ENCODE data around the gene IDH3B. TPM values are rescaled to one million over a fixed set of nuclear protein-coding genes. Genes with fewer than 3 reads are reported as not detected.

Gene IDH3B
- total RNA-seq, 1 donor from 2014 or later, result 65.0 TPM

- no peak for DNase-seq
These were observed 46.8 kb downstream of the IDH3B start for GRCh38 chr20:2617099-2617714.

GRCh38 chr20:2616634-2617033 is 47.4 kb downstream of the IDH3B start:
- no peak for DNase-seq

GRCh38 chr20:2612073-2612472 is 51.9 kb downstream of the IDH3B start:
- DNase-seq, result no peak

- no peak for DNase-seq
These were observed 52.9 kb downstream of the IDH3B start for GRCh38 chr20:2610941-2611720.

- no peak for DNase-seq
These were observed 53.7 kb downstream of the IDH3B start for GRCh38 chr20:2610326-2610725.

Small RNA genes within 50 kb of the gene (small RNA-seq; reads per million reads assigned to genes)
- not detected for gene SNORA51 (ENCODE audit: low replicate concordance)
- not detected for gene SNORD110 (ENCODE audit: low replicate concordance)
- not detected for gene SNORD56 (ENCODE audit: low replicate concordance)
- not detected for gene SNORD57 (ENCODE audit: low replicate concordance)
- gene SNORD86 (ENCODE audit: low replicate concordance), result not detected

Other genes with a start within 250 kb of the IDH3B start
- gene SNRPB, start 193.4 kb downstream of the IDH3B start, total RNA-seq, result 81.6 TPM
- gene ZNF343, start 155.3 kb downstream of the IDH3B start, total RNA-seq, result 17.4 TPM
- 0.10 TPM for gene TMC2, start 127.6 kb downstream of the IDH3B start, total RNA-seq
- 98.3 TPM for gene NOP56, start 11.6 kb downstream of the IDH3B start, total RNA-seq
- gene EBF4, start 28.6 kb upstream of the IDH3B start, total RNA-seq, result 2.5 TPM
- 30.5 TPM for gene CPXM1, start 136.4 kb upstream of the IDH3B start, total RNA-seq
- not detected for gene C20orf141, start 150.8 kb upstream of the IDH3B start, total RNA-seq
- not detected for gene TMEM239, start 152.1 kb upstream of the IDH3B start, total RNA-seq
- 16.4 TPM for gene PCED1A, start 176.4 kb upstream of the IDH3B start, total RNA-seq
- gene VPS16, start 176.5 kb upstream of the IDH3B start, total RNA-seq, result 22.7 TPM
- gene PTPRA, start 209.3 kb upstream of the IDH3B start, total RNA-seq, result 56.5 TPM

Data from skin of body (tissue), 3 donors.